HG02973 (cell line): Measurements from ENCODE around the gene MEIKIN.
"Not testable (repeated sequence)": the region's sequence is repeated elsewhere in the genome, so short reads cannot be mapped to it uniquely, and the experiment has no call there.

Experiments
- ATAC-seq: cut with Tn5 transposase; IDR thresholded peaks from one replicate; pipeline ENCODE4 v1.9.1; 2021; ENCODE audit warnings: moderate library complexity; ENCODE audit not compliant: unreplicated experiment

MEIKIN gene

DNA sequence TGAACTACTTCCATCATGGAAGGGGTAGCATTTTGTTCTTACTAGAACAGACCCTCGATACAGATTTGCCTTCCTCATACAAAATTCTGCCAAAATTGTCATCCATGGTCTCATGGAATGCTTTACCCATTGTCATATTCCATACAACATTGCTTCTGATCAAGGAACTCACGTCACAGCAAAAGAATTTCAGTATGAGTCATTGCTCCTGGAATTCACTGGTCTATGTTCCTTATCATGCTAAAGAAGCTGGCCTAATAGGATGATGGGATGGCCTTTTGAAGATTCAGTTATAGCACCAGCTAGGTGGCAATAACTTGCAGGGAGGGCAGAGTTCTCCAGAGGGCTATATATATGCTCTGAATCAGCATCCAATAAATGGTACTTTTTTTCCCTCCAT lies 130.5 kb downstream of the MEIKIN start:
- no peak for ATAC-seq

DNA sequence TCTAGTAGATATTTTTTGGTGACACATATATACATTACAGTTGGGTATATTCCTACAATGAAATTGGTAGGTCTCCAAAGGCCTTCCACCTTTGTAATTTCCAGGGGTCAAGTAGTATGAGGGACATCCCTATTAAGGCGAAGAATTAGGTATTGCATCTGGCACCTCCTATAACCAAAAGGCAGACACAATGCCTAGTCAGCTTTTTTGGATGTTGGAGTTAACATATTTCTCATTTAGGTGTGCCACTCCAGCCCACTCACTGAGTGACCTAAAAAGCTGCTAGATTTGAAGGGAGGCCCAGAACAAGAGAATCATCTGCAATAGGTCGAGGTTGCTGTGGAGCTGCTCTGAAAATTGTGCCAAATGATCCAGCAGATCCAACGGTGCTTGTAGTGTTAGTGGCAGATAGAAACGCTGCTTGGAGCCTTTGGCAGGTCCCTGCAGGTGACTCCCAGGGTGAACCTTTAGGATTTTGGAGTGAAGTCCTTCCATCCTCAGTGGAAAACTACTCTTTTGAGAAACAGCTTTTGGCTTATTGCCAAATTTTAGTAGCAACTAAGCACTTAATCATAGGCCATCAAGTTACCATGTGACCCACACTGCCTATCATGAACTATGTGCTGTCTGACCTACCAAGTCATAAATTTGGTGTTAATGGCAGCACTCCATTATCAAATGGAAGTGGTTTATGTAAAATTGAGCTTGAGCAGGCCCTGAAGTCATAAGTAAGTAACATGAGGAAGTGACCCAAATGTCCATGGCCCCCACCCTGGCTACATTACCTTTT lies 132.9 kb downstream of the MEIKIN start:
- ATAC-seq, result no peak

DNA sequence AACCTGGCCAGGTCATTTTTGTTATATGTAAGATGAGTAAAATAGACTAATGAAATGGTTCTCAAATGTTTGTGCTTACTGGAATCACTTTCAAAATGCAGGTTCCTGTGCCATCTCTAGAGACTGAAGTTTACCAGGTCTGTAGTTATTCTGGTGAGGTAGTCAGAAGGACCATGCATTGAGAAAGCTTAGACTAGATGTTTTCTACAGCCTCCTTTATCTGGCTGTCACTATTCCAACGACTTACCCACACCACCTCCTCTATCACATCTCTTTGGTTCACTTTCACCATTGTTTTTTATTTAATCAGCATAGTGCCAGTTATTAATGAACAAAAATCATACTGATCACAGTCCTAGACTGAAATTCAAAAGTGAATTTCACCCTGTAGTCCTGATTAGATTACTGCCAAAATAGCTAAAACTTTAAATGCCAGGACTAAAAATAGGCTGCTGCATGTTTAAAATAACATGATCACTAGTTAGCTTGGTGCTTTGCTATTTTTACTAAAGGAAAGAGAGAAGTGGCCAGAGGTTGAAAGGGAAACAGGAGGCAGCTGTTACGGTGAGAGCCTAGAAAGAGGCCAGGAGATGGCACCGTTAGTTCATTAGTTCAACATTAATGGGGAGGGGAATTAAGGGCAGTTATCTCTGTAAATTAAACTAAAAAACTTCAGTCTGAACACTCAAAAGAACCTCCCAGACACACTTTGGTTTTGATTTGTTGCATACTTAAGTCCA lies 134.8 kb downstream of the MEIKIN start:
- no peak for ATAC-seq

DNA sequence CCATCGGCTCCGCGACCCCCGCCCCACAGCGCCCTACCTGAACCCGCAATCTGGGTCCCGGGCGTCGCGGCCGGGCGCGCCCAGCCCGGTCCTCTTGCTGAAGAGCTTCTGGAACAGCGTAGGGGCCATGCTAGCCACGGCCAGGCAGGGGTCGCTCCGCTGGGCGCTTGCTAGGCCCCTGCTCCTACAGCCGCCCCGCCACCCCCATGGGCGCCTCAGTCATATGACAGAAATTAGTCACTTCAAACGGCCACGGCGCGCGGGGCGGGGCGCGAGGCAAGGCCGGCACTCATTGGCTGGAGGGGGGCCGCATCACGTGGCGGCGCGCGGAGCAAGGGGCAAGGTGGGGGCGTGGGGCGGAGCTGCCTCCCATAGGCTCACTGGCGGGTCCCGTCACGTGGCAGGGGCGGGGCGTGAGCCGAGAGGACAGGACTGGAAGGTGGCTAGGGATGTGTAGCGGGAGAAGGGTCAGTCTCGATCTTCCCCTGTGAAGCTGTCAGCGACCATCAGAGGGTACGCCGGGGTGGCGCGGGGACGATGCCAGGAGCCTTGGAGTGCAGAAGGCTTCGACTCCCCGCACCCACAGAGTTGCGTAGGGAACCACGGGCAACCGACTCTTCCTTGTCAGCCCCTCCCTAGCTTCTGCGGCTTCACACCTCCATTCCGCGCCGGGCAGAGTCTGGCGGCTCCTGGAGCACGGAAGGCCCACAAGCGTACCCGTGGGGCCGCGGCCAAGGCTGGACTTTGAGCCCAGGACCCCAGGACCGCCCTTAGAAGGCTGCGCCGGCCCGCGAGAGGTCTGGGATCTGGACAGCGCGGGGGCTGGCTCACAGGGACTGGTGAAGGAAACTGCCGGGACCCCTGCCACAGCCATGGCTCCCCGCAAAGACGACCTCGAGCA lies 148.4 kb downstream of the MEIKIN start, which contains the start of gene FNIP1:
TSS of gene FNIP1 (minus strand) at position 225 of the 901 bp plus-strand sequence. CDS start at position 129, 96 bp downstream.
- peak; percentile 87 for ATAC-seq

DNA sequence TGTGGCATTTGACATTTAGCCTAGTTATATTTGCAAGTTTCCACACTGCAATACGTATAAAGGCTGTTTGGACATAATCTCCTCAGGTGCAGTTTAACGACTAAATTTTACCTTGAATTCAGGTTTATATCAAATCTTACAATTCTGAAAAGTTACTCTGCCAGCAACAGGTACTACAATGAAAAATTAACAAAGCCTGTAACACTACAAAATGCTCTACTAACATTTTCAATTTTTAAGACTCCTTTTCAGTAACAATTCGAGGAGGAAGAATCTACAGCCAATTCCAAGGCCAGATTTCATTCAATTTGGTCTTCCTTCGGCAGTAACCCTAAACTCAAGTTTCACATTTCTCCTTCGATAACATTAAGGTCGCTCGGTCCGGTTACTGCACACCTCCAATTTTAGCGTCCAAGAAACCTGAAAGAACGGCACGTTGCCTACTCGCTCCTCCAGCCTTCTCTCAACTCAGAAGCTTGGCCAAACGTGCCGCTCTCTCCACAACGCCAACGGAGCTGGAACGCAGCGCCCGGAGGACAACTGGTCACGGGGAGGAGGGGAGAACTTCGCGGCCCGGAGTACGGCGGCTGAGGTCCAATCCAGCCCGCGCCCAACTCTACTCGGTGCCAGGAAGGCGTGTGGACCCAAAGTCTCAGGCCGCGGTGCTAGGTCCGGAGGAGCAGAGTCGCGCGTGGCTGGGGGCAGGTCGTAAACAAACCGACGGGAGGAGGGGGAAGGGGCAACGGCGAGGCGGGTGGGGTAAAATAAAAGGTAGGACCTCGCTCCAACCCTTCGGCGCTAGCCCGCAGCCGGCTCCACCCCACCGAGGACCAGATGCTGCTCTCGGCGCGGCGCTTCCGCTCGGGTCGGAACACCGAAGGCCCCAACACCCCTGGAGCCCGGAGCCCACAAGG lies 149.3 kb downstream of the MEIKIN start:
- peak; percentile 10 for ATAC-seq

DNA sequence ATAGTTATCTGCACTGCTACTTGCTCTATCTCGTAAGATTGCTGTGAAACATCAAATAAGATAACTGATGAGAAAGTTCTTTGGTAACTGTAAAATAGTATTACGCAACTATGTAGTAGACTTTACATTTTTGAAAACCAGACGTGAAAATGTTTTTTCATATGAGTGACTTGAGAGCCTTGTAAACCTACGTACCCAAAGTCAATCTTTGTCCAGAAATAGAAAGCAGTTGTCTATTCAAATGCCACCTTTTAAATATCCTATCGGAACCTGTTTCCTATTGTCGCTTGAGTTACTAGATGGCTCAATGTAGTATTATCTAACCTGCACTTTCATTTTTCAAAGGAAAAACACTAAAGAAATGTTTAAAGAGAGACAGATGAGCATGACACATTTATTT lies 150.2 kb downstream of the MEIKIN start:
- no peak for ATAC-seq

DNA sequence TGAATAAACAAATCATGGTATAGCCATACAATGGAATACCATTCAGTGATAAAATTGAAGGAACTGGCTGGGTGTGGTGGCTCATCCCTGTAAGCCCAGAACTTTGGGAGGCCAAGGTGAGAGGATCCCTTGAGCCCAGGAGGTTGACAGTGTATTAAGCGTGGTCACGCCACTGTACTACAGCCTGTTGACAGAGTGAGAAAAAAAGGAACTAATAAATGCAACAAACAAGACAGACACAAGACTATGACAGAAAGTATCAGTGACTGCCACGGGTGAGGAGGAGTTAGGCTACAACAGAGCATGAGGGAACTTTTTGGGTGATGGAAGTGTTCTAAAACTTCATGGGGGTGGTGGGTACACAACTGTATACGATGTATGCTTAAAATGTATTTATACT lies 150.9 kb downstream of the MEIKIN start:
- ATAC-seq, result peak; percentile 28

DNA sequence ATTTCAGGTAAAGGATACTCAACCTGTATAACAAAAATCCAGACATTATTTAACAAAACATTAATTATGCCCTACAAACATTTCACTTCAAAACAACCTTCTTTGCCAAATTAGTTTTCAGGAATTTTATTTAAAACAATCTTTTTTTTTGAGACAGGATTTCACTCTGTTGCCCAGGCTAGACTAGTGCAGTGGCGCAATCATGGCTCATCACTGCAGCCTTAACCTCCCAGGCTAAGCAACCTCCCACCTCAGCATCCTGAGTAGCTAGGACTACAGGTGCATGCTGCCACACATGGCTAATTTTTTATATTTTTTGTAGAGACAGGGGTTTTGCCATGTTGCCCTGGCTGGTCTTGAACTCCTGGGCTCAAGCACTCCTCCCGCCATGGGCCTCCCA lies 152.6 kb downstream of the MEIKIN start:
- ATAC-seq, result no peak

DNA sequence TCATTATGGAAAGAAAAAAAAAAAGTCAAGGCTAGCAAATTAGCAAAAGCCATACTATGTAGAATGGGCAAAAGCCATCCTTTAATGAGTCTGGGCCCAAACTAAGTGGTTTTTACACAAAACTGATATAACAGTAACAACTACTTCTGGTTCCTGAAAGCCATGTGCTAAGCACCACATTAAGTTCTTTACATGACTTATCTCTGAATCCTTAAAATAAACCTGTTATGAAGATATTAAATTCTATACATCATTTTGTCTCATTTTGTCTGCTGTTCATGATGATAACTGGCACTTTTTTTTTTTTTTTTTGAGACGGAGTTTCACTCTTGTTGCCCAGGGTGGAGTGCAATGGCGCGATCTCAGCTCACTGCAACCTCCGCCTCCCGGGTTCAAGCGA lies 153.6 kb downstream of the MEIKIN start:
- ATAC-seq, result no peak

DNA sequence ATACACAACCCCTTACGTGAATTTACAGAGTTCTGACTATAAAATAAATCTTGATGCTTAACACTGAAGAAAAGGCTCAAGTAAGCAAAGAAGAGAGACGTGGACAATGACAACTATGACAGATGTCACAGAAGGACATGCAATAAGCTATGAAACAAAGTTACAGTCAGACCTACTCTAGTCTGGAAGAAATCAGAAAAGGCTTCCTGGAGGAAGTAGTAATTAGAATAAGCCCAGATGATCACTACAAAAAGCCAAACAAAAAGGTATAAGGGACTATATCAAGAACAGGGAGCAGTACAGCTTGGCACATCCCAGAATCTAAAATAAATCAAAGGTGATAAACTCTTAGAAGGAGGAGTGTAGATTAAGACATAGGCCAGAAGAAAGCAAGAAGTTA lies 154.9 kb downstream of the MEIKIN start:
- no peak for ATAC-seq

DNA sequence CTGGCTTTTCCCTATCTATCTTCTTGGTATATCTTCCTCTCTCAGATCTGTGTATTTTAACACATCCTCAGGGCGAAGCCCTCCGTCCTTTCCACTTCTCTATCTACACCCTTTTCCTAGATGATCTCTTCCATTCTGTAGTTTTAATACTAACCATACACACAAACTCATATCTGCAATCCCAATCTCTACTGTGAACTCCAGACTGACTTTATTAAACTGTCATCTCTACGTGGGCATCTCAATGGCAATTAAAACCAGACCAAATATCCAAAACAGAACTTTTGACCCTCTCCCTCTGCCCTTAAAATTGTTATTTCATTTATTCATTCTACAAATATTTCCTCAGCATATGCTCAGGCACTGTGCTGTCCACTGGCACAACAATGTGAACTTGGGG lies 155.7 kb downstream of the MEIKIN start:
- ATAC-seq, result no peak

DNA sequence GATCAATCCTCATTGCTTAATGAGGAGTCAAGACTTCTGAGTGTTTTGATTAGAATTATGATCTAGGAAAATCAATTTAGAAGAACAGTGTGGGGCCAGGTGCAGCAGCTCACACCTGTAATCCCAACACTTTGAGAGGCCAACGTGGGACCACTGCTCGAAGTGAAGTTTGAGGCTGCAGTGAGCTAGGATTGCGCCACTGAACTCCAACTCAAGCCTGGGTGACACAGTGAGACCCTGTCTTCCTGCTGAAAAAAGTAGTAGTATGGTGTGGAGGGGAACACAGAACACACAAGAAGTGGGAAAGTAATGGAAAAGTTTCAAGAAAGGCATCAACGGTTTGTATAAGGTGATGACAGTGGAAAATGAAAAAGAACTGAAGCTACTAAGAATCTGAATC lies 157.7 kb downstream of the MEIKIN start:
- no peak for ATAC-seq

DNA sequence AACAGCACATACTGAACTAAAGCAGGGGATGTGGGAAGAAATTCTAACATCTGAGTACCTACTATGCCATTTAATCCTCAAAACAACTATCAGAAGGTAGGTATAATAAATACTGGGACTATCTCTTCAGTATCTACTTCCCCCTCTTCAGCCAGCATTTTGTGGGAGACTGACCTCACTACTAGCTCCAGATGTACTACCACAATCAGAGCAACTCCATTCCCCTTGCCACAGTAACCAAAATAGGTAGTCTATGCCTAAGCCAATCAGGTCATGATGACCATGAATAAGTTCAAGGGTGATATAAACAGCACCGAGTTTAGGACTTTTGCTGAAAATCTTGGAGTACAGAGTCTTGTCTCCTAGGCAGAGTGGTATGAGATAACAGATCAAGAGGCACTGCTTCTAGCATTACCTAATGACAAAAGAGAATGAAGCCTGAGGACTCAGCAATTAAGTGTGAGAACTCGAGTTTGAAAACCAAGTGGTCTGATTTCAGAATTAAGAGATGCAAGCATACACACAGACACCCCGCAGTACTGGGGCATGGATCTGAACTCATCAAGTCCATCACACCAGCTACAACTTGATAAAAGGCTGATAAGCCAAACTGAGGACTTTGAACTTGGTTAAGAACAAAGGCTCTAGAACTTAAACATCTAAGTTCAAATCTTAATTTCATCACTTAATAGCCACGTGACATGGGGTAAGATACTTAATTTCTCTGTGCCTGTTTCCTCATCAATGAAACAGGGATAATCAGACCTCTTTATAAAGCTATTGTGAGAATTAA lies 158.4 kb downstream of the MEIKIN start:
- no peak for ATAC-seq

DNA sequence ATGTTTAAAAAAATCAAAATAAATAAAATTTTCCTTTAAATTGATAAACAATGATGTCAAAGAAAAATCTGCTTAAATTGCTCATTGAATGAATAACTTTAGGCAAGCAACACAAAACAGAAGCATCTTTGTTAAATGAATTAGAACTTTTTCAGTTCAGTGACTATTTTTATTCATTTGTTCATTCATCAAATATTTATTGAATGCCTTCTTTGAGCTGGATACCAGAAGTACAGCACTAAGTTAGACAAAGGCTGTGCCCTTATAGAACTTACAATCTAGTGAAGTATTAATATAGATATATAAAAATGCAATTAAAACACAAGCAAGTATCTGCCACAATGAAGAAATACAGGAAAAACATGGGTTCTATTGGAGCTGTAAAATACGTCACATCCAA lies 159.4 kb downstream of the MEIKIN start:
- ATAC-seq, result no peak

DNA sequence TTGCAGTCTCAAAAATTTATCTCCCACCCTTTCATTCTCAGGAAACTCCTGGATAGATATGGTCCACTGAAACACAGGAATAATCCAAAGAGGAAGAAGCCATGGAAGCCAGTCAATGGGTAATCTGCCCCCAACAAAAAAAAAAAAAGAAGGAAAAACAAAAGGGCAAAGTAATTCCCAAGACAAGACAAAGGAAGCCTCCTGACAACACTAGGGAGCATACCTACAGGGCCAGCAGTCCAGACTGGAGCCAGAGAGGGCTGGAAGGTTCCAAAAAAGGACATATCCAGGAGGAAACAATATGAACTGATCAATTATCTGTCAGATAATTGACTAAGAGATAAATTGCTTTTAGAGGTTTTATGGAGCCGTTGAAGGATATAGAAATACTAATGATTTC lies 161.6 kb downstream of the MEIKIN start:
- no peak for ATAC-seq

DNA sequence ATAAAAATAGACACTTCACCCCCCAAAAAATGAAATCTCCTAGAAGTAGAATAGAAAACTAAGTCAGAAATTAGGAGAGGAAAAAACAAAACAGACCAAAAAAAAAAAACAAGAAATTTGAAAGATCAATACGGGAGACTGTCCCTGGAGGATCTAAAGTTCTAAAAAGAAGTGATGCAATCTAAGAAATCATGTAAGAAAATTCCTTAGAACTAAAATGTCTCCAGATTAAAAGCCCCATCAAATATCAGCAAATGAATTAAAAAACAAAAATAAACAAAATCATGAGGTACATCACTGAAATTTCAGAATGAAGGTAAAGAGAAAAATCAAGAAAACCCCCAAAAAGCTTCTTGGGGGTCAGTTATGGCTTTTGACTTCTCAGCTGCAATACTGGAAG lies 162.1 kb downstream of the MEIKIN start:
- no peak for ATAC-seq

DNA sequence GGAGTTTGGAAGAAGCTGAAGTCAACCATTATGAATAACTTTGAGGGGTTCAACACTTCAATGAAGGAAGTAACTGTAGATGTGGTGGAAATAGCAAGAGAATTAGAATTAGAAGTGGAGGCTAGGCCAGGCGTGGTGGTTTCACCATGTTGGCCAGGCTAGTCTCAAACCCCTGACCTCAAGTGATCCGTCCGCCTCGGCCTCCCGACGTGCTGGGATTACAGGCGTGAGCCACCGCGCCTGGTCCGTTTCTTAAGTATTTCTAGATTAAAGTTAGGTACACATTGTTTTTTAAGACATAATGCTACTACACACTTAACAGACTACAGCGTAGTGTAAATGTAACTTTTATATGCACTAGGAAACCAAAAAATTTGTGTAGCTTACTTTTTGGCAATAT lies 162.7 kb downstream of the MEIKIN start:
- ATAC-seq, result no peak

DNA sequence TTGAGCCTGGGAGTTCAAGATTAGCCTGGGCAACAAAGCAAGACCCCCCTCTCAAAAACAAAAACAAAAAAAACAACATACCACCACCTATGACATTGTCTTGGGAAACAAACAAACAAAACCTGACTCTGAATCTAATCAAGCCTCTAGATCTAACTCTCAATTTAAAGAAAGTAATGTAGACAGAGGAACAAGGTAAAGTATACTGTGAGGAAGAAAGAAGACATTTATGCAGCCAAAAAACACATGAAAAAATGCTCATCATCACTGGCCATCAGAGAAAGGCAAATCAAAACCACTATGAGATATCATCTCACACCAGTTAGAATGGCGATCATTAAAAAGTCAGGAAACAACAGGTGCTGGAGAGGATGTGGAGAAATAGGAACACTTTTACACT lies 167.3 kb downstream of the MEIKIN start:
- not testable (repeated sequence) for ATAC-seq

DNA sequence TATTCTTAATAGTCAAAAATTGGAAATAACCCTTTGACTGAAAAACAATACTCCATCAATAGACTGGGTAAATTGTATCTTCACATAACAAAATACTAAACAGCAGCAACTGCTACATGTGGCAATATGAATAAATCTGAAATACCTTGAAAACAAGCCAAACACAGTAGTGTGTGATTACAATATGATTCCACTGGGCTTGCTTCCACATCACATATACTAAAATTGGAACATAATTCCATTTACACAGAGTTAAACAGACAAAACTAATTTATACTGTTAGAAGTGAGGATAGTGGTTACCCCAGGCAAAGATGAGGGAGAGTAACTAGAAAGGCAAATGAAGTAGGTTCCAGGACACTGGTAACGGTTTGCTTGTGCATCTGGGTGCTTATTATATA lies 169.0 kb downstream of the MEIKIN start:
- ATAC-seq, result no peak
